A549 (cell line): ENCODE measurements around the gene CPE.

ENCODE experiments used
- POLR2A ChIP-seq: IDR thresholded peaks from 2 replicates; pipeline ENCODE4 v1.6.1; 2012; ENCODE audit warnings: mild to moderate bottlenecking, low read length
- RFX5 ChIP-seq: fragments of 450-650 bp; IDR thresholded peaks from 2 replicates; pipeline ENCODE4 v1.7.1; 2014; ENCODE audit warnings: antibody characterized with exemption, mild to moderate bottlenecking, moderate library complexity
- TF ChIP-seq, protein P1 (sequence below): fragments of >200 bp; sonication (Bioruptor Twin); formaldehyde crosslinking; IDR thresholded peaks from 3 replicates; pipeline ENCODE4 v1.5.1; 2016

- TF ChIP-seq, protein P1, sequence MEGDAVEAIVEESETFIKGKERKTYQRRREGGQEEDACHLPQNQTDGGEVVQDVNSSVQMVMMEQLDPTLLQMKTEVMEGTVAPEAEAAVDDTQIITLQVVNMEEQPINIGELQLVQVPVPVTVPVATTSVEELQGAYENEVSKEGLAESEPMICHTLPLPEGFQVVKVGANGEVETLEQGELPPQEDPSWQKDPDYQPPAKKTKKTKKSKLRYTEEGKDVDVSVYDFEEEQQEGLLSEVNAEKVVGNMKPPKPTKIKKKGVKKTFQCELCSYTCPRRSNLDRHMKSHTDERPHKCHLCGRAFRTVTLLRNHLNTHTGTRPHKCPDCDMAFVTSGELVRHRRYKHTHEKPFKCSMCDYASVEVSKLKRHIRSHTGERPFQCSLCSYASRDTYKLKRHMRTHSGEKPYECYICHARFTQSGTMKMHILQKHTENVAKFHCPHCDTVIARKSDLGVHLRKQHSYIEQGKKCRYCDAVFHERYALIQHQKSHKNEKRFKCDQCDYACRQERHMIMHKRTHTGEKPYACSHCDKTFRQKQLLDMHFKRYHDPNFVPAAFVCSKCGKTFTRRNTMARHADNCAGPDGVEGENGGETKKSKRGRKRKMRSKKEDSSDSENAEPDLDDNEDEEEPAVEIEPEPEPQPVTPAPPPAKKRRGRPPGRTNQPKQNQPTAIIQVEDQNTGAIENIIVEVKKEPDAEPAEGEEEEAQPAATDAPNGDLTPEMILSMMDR = no peak
- no peak for TF ChIP-seq POLR2A
- TF ChIP-seq RFX5 = no peak
These were observed 72.1 kb downstream of the CPE start for GRCh38 chr4:165450871-165451270.
